Hypothalamus (tissue), 51 donors: ENCODE results near the gene SIPA1L3.
"Not testable (repeated sequence)": the region's sequence is repeated elsewhere in the genome, so short reads cannot be mapped to it uniquely, and the experiment has no call there.

ENCODE experiments used
- DNase-seq, 51 donors: peaks; one replicate each; lab custom pipeline; 2025; lab: John Stamatoyannopoulos, UW

Gene SIPA1L3

DNA sequence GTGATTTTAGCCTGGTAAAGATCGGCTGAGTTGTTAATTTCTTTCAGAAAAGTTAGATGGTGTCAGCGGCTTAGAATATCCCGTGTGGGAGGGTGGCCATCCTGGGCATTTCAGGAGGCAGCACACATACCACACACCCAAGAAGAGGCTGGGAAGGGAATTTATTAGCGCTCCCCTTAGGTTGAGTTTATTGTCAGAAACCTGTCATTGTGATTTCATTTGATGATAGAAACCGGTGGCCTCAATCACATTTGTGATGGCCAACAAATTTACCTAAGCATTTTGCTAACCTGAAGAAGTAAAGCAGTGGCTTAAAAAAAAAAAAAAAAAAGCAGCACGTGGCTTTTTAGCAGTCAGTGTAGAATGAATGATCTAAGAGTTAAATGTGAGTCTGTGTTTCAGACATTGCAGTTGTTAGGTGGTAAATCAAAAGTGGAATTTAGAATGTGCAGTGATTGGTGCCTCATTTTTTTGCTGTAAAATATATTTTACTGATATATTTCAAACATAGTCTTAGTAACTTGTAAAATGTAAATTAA lies 2.7 kb downstream of the SIPA1L3 start:
- DNase-seq = no peak

DNA sequence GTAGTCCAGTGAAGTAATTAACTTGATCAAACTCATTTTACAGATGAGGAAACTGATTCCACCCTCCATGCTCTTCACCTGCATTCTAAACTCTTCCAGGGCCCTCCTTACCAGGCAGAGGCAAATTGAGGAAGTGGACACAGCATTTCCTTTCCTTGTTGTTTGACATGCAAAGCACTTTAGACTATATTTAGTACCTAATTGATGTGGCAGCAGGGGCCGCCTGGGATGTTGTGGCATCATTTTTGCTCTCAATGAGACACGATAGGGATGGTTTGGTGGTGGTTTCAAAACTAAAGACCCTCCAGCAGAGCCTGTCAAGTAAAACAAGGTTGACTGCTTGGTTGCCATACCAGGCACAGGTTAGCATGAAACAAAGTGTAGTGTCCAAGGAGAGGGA lies 7.9 kb downstream of the SIPA1L3 start:
- DNase-seq = no peak

DNA sequence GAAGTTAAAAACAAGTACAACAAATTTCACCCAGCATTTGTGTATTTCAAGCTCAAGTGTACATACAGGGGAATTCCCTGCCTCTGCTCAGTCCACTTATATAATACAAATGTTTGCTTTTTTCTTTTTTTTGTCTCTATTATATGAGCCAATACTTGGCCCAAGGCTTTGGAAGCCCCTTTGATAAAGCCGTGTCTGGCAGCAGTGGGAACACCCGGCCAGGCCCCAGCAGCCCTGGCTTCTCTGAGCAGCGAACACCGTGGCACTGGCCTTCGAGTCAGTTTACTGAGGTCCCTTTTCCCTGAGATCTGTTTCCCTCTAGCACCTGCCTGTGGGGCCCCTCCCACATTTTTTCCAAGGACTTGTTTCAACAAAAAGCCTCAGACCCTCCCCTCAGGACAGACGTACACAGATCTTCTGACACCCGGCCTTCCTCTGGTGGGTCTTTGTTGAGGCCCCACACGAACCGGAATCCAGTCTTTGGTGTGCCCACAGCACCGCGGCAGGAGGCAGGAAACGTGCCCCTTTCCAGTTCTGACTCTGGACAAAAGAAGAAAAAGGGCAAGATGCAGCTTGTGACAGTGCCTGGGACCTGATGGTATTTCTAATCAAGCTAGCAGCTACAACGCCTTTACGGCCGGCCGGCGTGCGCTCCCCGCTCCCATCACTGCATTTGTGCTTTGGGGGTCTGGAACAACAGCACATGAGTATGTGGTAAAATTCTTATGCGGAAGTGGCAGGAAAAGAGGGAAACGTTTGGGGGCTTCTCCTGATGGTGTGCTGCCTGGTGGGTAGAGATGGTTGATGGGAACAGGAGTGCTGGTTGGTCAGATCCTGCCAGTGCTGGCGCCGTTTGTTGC lies 13.8 kb downstream of the SIPA1L3 start:
- DNase-seq = peak in 8 of 51 donors; percentile 2 to 9 (median 4)

DNA sequence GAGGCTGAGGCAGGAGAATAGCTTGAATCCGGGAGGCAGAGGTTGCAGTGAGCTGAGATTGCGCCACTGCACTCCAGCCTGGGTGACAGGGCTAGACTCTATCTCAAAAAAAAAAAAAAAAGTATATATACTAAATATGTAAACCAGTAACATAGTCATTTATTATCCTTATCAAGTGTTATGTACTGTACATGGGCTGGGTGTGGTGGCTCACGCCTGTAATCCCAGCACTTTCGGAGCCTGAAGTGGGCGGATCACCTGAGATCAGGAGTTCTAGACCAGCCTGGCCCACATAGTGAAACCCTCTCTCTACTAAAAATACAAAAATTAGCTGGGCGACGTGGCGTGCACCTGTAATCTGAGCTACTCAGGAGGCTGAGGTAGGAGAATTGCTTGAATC lies 17.6 kb downstream of the SIPA1L3 start:
- not testable (repeated sequence) for DNase-seq

DNA sequence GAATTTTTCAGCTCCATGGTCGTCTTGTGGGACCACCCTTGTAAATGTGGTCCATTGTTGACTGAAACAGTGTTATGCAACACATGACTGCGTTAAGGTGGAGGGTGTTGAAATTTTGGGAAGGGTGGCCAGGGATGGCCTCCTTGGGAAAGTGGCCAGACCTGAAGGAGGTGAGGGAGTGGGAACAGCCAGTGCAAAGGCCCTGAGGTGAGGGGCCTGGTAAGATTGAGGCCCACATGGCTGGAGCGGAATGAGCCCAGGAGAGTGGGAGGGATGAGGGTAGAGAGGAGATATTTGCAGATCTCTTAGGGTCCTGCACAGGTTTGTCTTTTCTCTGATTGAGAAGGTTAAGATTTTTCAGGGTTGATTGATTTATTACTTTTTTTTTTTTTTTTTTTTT lies 18.2 kb downstream of the SIPA1L3 start:
- no peak for DNase-seq

DNA sequence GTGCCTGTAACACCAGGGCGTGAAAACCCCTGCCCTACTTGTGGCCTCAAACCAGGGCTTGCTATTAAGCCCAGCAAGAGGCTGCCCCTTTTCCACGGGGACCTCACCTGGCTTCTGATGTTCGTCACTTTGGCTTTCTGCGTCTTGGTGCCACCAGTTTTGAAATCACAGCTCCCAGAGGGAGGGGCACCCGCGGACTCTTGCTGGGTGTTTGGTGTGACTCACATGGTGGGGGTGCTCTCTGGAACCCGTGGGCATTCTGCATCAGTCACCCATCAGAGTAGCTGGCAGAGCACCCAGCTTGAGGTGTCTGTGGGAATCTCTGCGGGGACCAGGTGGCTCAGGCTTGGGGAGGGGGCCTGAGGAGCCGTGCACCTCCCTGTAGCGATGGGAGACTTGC lies 19.2 kb downstream of the SIPA1L3 start:
- DNase-seq = peak in 1 of 51 donors; percentile 29

DNA sequence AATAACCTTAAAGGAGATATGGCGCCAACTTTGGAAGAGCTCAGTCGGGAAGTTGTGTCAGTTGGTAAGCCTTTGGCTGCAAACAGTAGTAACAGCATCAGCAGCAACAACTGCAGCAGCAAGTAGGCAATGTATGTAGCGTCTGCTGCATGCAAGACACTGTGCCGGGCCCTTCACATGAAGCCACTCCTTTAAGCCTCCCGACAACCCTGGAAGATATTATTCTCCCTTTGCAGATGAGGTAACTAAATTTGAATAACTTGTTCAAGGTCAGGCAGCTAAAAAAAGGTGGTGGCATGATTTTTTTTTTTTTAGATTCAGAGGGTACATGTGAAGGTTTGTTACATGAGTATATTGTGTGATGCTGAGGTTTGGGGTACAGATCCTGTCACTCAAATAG lies 19.7 kb downstream of the SIPA1L3 start:
- DNase-seq = no peak

DNA sequence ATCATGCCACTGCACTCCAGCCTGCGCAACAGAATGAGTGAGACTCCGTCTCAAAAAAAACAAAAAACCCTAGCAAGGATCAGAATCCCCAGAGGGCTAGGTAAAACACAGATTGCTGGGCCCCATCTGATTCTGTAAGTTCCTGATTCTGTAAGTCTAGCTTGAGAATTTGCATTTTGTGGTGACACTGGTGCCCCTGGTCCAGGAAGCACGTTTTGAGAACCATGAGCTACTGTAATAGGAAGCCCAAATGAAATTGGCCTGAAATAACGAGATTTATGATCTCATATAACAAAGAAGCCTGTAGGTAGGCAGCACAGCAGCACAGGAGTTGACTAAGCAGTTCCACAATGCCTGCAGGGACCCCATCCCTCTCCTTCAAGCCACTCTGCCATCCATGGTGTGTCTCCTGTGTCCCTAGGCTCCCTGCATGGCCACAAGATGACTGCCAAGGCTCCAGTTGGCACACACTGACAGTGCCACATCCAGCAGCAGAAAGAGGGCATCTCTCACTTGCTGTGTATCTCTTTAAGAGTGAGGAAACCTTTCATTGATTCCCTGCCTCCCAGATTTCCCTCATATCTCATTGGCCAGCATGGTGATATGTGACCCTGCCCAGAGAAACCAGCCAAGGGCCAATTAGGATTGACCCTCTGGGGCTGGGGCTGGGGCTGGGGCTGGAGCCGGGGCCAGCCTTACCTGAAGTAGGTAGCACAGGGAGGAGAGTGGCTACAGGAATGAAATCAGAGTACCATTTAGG lies 21.7 kb downstream of the SIPA1L3 start:
- peak in 1 of 51 donors; percentile 5 for DNase-seq

DNA sequence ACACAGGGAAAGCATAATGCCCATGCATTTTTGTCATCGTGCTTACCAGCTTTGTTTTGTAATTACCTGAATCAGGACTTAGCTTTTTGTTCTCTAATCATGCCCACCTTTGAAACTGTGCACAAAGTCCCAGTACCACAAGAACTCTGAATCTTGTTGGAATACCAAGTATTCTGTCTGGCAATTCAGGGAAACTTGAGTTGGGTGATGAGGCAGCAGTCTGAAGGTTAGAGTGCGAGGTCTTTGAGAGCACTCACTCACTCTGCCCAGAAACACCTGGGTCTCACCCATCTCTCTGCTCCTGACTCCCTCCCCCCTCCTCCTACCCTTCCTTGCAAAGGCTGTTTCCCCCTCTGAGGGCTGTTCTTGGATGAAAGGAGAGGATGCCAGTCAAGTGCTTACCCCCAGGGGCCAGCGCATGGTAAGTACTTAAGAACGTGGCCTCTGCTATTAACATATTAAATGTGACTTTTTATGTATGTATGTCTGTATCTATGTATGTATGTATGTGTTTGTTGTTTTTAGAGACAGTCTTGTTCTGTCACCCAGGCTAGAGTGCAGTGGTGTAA lies 22.4 kb downstream of the SIPA1L3 start:
- no peak for DNase-seq

DNA sequence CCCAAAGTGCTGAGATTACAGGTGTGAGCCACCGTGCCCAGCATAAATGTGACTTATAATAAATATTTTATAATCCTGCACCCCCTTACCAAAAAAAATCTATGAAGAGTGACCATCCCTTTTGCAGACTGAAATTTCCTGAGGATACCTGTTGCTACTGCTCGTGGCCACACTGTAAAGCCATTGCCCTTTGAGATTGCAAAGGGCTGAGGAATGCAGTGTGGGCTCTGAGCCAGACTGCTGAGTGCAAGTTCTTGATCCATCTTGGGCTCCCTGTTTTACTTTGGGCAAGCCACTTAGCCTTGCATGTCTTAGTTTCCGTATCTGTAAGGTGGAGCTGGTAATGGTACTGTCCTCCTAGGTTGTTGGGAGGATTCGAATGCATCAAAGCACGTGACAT lies 23.4 kb downstream of the SIPA1L3 start:
- no peak for DNase-seq

DNA sequence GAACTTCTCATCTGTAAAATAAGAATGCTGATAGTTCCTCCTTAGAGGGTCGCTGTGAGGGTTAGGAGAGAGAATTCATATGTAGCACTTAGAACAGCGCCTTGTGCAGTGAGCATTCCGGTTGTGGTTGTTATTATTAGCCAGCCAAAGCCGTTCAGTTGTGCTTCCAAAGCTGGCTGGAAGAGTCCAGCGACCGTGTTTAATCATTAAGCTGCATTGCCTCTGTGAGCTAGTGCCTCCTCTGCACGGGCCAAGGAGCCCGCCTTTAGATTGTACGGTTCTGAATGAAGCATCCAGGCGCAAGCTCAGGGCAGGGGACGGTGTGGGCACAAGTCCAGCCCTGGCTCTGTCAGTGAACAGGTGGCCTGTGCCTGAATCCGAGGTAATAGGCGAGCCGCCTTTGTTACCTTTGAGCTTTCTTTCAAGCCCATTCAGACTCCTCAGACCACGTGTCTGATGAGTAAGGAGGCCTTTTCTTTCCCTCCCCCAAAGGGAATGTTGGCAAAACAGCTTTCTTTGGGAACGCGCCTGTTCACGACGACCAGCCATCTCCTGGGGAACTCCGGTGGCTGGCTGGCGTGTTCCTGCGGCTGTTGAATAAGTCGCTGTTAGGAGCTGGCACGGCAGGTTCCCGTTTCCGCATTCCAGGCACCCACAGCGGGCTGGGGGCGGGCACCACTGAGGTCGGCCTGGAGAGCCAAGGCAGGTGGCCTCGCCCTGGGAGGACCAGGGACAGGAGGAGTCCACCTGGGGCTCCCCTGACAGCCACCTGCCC lies 25.1 kb downstream of the SIPA1L3 start:
- peak in 33 of 51 donors; percentile 8 to 74 (median 43) for DNase-seq

DNA sequence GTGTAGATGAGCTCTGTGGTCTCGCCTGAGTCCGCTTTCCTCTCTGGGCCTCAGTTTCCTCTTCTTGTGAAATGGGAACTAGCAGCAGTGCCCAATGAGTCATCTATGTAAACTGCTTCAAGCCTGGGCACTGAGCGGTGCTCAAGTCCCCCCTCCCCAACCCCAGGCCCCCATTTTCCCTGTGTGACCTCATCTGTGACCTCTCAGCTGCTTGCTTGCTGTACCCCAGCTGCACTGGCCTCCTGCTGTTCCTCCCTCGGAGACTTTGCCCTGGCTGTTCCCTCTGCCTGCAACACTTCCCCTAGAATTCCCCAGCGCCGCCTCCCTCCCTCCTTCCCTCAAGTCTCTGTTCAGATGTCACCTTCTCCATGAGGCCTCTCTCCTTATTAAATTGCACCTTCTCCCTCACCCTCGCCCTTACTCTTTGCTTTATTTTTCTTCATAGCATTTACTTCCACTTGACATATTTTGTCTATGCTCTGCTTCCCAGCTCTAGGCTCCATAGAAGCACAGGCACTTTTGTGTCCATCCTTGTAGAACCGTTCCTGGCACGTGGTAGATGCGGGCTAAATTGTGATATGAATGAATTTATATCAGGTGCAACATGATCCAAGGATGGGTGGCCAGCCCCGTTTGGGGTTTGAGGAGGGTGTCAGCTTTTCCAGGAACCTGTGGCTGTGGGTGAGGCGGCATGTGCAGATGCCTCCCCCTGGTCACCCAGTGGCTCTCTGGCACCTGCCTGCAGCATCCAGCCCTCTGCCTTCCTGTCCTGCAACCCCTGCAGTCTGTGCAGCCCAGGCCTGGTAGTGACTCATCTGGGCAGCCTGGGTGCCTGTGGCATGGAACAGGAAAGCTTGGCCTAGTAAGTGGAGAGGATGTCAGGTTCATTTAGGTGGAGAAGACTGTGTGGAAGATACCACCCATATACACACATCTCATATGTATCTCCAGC lies 26.3 kb downstream of the SIPA1L3 start:
- no peak for DNase-seq

DNA sequence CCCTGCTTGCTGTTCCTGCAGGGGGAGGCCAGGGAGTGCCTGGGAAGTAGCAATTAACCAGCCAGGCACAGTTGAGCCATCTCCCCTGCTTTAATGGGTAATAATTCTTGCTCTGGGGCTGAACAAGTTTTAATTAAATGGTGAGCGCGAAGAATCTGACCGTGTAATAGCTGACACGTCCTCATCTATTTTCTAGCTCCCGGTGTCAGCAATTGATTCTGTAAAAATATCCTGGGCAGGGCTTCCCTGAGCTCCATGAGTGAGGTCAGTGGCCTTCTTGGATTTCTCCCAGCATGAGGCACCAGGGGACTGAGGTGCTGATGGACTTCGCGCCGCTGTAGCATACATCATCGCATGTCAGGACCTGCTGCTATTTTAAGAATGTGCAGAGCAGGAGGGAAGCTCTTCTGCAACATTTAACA lies 26.9 kb downstream of the SIPA1L3 start:
- no peak for DNase-seq

DNA sequence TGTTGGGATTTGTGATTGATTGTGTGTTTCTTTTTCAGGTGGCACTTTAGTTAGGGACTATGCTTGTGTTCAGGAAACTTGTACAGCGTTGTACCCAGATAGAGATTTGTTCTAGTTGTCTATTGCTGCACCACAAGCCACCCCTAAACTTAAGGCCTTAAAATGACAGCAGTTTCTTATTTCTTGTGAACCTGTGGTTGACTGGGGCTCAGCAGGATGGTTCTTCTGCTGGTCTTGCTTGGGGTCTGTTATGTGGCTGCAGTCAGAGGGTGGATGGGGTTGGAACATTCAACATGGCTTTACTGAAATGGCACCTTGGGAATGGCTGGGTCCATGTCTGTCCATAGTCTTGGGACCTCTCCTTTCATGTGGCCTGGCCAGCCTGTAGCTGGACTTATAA lies 28.3 kb downstream of the SIPA1L3 start:
- no peak for DNase-seq

DNA sequence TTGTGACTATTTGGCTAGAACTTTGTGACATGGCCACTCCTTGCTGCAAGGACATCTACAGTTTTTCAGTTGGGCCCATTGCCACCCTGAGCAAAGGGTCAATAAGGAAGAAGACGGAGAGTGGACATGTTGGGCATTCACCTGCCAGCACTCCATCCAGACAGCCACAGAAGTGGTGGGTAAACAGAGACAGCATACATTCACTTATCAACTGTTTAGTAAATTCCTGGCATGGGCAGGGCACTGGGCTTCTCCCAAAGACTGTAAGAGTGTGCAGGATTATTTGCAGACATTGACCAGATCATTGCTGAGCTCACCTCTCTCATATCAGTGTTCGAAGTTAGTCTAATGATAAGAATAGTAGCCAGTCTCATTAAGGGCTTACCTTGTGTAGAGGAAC lies 29.2 kb downstream of the SIPA1L3 start:
- no peak for DNase-seq

DNA sequence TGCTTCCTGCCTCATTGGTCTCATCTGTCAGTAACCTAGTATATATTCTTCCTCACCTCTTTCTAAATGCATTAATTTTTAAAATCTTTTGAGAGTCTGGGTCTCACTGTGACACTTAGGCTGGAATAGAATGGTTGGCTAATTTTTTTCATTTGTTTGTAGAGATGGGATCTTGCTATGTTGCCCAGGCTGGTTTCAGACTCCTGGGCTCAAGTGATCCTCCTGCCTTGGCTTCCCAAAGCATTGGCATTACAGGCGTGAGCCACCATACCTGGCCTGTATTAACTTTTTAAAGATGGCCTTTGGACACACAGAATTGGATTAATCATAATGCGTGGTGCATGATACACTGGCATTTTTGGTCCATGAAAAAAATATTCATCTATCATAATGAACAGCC lies 29.9 kb downstream of the SIPA1L3 start:
- DNase-seq = no peak

DNA sequence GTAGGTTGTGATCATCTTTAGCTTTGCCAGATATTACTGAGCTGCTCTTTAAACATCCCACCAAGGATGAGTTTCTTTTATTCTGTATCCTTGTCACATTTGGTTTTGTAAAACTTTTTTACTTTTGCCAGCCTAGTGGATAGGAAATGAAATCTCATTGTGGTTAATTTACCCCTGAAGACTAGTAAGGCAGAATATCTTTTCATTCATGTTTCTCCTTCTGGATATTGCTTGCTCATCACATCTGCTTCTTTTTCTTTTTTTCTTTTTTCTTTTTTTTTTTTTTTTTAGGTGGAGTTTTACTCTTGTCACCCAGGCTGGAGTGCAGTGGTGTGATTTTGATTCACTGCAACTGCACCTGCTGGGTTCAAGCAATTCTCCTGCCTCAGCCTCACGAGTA lies 31.3 kb downstream of the SIPA1L3 start:
- DNase-seq = no peak

DNA sequence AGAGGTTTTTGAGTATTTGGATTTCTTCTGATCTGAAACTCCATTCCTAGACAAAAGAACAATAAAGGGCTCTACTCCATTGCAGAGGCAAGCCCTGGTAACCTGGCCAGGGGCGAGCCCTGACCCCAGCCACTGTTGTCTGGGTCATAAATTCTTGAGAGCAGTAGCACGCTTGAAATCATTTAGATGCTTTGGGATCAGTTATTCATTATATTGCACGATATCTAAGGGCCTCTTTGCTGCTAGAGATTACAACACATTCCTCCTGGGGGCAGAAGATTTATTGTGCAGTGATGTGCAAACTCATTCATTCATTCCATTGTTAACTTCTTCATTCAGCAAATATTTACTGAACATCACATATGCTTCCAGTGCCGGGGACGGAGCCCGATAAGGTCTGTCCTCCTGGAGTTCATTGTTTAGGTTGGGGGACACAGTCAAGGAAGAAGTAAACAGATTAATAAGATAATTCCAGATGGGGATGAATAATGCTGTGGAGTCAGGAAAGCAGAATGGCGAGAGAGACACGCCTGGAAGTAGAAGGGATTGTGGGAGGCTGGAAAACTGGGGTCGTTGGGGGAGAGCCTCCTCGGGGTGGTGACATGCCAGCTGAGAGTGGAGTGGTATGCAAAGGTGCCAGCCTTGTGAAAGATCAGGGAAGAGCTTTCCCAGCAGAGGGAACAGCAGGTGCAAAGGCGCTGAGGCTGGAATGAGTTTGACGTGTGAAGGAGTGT lies 34.9 kb downstream of the SIPA1L3 start:
- DNase-seq = no peak

DNA sequence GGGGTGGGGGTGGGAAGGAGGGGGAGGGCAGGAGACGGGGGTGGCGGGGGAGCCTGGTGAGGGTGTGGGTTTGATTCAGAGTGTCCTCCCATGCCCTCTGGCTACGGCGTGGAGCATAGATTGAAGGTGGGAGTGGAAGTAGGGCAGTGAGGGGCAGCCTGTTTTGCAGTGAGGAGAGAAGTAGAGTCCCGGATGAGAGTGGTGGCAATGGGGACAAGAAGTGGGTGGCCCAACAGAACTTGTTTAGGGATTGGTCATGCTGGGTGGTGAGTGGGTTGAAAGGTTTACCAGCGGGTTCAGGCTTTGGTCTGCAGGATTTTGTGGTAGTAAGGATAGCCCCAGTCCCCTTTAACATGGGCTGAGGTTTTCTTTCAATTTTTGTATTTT lies 35.5 kb downstream of the SIPA1L3 start:
- no peak for DNase-seq
